ENCODE measurements around the gene GFOD1.

DNA sequence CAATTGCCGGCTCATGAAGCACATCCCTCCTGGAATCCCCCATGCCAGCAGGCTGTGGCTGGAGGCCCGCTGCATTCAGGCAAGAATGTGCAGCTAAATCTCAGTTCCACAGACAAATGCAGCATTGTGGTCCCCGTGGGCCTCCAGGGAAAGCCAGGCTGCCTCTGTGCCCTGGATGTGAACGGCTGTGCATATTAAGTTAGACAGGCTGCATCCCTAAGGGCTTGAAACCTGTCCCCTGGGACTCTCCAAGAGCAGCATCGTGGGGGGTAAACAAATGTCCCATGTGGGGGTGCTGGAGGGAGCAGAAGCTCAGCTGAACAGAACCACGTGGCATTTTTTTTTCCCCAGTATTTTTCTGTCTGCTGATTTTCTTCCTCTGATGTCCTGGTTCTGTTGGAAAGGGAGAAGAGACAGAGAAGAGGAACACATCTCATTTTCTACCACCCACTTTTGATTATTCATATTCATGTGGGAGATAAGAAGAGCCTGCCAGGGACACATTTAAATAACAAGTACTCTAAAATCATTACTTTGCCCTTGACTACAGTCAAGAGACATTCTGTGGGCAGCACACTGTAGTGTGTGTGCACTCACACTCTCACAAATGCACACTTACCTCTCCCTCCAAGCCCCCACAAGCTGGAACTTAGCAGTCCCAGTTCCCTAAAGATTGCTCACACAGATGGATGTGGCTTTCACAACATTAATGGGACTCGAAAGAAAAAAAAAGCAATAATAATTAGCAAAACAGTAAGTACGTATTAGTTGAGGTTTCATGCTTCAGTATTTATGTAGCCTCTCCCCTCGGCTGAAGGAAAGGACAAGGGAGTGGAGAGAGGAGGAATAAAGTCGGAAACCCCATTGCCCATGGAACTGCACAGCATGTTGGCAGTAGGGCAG, 16.9 kb downstream of the GFOD1 start:
- no peak for TF ChIP-seq ZFP30 (CRISPR knock-in tag; IDR thresholded peaks at IDR 0.05)
- no peak for TF ChIP-seq ZFP3 (CRISPR knock-in tag; IDR thresholded peaks at IDR 0.05)
- TF ChIP-seq CSDC2 (CRISPR knock-in tag; IDR thresholded peaks at IDR 0.05), result no peak
- no peak for TF ChIP-seq ISL1 (CRISPR knock-in tag; IDR thresholded peaks at IDR 0.05)
- TF ChIP-seq, protein P1, sequence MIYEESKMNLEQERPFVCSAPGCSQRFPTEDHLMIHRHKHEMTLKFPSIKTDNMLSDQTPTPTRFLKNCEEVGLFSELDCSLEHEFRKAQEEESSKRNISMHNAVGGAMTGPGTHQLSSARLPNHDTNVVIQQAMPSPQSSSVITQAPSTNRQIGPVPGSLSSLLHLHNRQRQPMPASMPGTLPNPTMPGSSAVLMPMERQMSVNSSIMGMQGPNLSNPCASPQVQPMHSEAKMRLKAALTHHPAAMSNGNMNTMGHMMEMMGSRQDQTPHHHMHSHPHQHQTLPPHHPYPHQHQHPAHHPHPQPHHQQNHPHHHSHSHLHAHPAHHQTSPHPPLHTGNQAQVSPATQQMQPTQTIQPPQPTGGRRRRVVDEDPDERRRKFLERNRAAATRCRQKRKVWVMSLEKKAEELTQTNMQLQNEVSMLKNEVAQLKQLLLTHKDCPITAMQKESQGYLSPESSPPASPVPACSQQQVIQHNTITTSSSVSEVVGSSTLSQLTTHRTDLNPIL (CRISPR knock-in tag; IDR thresholded peaks at IDR 0.05; ENCODE audit: low read depth), result no peak
- TF ChIP-seq, protein P2, sequence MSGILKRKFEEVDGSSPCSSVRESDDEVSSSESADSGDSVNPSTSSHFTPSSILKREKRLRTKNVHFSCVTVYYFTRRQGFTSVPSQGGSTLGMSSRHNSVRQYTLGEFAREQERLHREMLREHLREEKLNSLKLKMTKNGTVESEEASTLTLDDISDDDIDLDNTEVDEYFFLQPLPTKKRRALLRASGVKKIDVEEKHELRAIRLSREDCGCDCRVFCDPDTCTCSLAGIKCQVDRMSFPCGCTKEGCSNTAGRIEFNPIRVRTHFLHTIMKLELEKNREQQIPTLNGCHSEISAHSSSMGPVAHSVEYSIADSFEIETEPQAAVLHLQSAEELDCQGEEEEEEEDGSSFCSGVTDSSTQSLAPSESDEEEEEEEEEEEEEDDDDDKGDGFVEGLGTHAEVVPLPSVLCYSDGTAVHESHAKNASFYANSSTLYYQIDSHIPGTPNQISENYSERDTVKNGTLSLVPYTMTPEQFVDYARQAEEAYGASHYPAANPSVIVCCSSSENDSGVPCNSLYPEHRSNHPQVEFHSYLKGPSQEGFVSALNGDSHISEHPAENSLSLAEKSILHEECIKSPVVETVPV (CRISPR knock-in tag; IDR thresholded peaks at IDR 0.05), result no peak
- TF ChIP-seq, protein P3, sequence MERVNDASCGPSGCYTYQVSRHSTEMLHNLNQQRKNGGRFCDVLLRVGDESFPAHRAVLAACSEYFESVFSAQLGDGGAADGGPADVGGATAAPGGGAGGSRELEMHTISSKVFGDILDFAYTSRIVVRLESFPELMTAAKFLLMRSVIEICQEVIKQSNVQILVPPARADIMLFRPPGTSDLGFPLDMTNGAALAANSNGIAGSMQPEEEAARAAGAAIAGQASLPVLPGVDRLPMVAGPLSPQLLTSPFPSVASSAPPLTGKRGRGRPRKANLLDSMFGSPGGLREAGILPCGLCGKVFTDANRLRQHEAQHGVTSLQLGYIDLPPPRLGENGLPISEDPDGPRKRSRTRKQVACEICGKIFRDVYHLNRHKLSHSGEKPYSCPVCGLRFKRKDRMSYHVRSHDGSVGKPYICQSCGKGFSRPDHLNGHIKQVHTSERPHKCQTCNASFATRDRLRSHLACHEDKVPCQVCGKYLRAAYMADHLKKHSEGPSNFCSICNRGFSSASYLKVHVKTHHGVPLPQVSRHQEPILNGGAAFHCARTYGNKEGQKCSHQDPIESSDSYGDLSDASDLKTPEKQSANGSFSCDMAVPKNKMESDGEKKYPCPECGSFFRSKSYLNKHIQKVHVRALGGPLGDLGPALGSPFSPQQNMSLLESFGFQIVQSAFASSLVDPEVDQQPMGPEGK (CRISPR knock-in tag; IDR thresholded peaks at IDR 0.05; ENCODE audit: borderline replicate concordance), result no peak
- no peak for TF ChIP-seq SNAI2 (CRISPR knock-in tag; IDR thresholded peaks at IDR 0.05)
- no peak for TF ChIP-seq RARB (CRISPR knock-in tag; IDR thresholded peaks at IDR 0.05)
- TF ChIP-seq ZNF565 (CRISPR knock-in tag; conservative IDR thresholded peaks at IDR 0.05; ENCODE audit: low read depth), result no peak

Measured in SK-N-SH treated with all-trans-retinoic acid at 6 μM for 48 hours (cell line).